ENCODE measurements around the gene FBXL7.

Gene FBXL7

DNA sequence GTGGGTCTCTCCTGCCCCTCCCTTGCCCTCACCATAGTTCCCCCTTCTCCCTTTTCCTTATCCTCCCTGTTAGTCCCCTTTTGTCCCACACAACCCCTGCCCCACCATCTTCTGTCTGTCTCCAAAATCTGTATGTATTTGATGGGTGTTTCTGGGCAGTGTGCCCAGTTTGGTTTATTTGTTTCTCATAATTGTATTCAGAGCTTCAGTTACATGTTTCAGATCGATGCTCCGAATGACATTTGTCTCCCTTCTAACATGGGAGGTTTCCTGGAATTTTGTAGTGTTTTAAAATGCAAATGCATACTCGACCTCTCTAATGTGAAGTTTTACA is 22.2 kb downstream of the FBXL7 start:
- H3K27ac ChIP-seq (ENCODE audit: low read depth, low read length): no peak overlapping the region
- H3K36me3 ChIP-seq (ENCODE audit: control insufficient read depth, low read length): no peaks in the 10 kb centered on the region
- TF ChIP-seq, protein P1, sequence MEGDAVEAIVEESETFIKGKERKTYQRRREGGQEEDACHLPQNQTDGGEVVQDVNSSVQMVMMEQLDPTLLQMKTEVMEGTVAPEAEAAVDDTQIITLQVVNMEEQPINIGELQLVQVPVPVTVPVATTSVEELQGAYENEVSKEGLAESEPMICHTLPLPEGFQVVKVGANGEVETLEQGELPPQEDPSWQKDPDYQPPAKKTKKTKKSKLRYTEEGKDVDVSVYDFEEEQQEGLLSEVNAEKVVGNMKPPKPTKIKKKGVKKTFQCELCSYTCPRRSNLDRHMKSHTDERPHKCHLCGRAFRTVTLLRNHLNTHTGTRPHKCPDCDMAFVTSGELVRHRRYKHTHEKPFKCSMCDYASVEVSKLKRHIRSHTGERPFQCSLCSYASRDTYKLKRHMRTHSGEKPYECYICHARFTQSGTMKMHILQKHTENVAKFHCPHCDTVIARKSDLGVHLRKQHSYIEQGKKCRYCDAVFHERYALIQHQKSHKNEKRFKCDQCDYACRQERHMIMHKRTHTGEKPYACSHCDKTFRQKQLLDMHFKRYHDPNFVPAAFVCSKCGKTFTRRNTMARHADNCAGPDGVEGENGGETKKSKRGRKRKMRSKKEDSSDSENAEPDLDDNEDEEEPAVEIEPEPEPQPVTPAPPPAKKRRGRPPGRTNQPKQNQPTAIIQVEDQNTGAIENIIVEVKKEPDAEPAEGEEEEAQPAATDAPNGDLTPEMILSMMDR (IDR thresholded peaks at IDR 0.05; ENCODE audit: low read depth, low read length, poor library complexity, severe bottlenecking): no peak
- TF ChIP-seq EZH2phosphoT487 (IDR thresholded peaks at IDR 0.05; ENCODE audit: borderline replicate concordance, low read length): no peak
- H3F3A ChIP-seq (ENCODE audit: control insufficient read depth, insufficient read depth): no peaks in the 10 kb centered on the region
- no peak overlapping the region for H3K4me3 ChIP-seq (ENCODE audit: low read length)
- H3K4me1 ChIP-seq (ENCODE audit: control insufficient read depth, low read length): no peaks in the 10 kb centered on the region
- H3K27me3 ChIP-seq (ENCODE audit: control insufficient read depth, low read length): no peaks in the 10 kb centered on the region
- H3K9me3 ChIP-seq (ENCODE audit: control insufficient read depth, insufficient read depth, low read length): no peaks in the 10 kb centered on the region; the same call in 1 of the 2 replicates
- no peaks in the 10 kb centered on the region for H3K79me2 ChIP-seq (ENCODE audit: control insufficient read depth, low read length)
- H3K4me2 ChIP-seq (ENCODE audit: low read length): no peak overlapping the region
- H3K9me2 ChIP-seq (replicated peaks; ENCODE audit: control insufficient read depth, low read length): no peaks in the 10 kb centered on the region
- H4K20me1 ChIP-seq (ENCODE audit: control insufficient read depth, insufficient read depth, low read depth, low read length): no peaks in the 10 kb centered on the region

DNA sequence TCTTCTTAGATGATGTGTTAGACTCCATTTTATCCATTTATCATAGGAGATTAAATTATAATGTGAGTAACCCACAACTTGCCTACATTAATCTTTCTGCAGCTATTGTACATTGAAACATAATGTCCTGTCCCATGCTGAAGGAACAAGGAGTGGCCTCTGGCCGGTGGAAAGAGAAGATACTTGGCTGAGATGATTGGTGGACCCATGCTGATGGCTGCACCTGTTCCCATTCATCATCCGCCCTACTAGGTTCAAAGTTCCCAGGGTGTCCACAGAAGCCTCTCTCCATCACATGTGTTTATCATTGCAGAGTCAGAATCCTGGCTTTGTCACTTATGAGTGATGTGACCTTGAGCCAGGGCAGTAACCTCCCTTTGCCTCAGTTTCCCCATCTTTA is 24.7 kb downstream of the FBXL7 start:
- H3K4me2 ChIP-seq (ENCODE audit: low read length): no peak overlapping the region
- H3F3A ChIP-seq (ENCODE audit: control insufficient read depth, insufficient read depth): no peaks in the 10 kb centered on the region
- H3K27me3 ChIP-seq (ENCODE audit: control insufficient read depth, low read length): no peaks in the 10 kb centered on the region
- no peaks in the 10 kb centered on the region; the same call in 1 of the 2 replicates for H3K9me3 ChIP-seq (ENCODE audit: control insufficient read depth, insufficient read depth, low read length)
- no peaks in the 10 kb centered on the region for H3K9me2 ChIP-seq (replicated peaks; ENCODE audit: control insufficient read depth, low read length)
- H3K4me1 ChIP-seq (ENCODE audit: control insufficient read depth, low read length): no peaks in the 10 kb centered on the region
- no peak overlapping the region for H3K27ac ChIP-seq (ENCODE audit: low read depth, low read length)
- no peaks in the 10 kb centered on the region for H3K36me3 ChIP-seq (ENCODE audit: control insufficient read depth, low read length)
- TF ChIP-seq, protein P1 (IDR thresholded peaks at IDR 0.05; ENCODE audit: low read depth, low read length, poor library complexity, severe bottlenecking): no peak
- TF ChIP-seq EZH2phosphoT487 (IDR thresholded peaks at IDR 0.05; ENCODE audit: borderline replicate concordance, low read length): no peak
- no peaks in the 10 kb centered on the region for H4K20me1 ChIP-seq (ENCODE audit: control insufficient read depth, insufficient read depth, low read depth, low read length)
- H3K79me2 ChIP-seq (ENCODE audit: control insufficient read depth, low read length): no peaks in the 10 kb centered on the region
- H3K4me3 ChIP-seq (ENCODE audit: low read length): no peak overlapping the region

DNA sequence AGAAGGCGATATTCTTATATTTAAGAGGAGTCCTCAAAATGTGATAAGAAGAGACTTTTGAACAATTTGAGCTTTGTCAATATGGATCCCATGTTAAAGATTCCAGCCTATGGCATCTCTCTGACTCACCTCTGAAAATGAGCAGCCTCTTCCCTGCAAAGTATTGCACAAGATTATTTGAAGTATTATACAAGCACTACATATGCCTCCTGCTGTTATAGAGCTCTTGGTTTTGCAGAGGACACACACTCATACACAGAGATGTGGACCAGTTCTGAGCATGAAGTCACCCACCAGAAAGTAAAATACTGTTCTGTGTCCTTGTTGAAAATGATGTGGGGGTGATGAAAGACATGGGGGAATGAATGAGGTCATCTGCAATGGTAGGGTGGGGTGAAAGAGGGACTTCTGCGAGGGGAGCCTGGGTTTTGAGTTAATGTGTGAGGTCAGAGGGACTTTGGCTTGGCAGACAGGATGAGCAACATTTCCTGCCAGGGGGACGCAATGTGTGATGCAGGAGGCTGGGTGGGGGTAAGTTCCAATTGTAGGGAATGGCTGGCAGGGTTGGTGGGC is 25.8 kb downstream of the FBXL7 start:
- H3K27me3 ChIP-seq (ENCODE audit: control insufficient read depth, low read length): no peaks in the 10 kb centered on the region

GRCh38 chr5:15526413-15526812 is 26.4 kb downstream of the FBXL7 start:
- H4K20me1 ChIP-seq (ENCODE audit: control insufficient read depth, insufficient read depth, low read depth, low read length): no peaks in the 10 kb centered on the region
- no peaks in the 10 kb centered on the region for H3K4me1 ChIP-seq (ENCODE audit: control insufficient read depth, low read length)
- TF ChIP-seq, protein P1 (IDR thresholded peaks at IDR 0.05; ENCODE audit: low read depth, low read length, poor library complexity, severe bottlenecking): no peak
- no peak for TF ChIP-seq EZH2phosphoT487 (IDR thresholded peaks at IDR 0.05; ENCODE audit: borderline replicate concordance, low read length)
- no peak overlapping the region for H3K4me3 ChIP-seq (ENCODE audit: low read length)
- H3K27me3 ChIP-seq (ENCODE audit: control insufficient read depth, low read length): no peaks in the 10 kb centered on the region
- no peaks in the 10 kb centered on the region for H3K79me2 ChIP-seq (ENCODE audit: control insufficient read depth, low read length)
- H3K36me3 ChIP-seq (ENCODE audit: control insufficient read depth, low read length): no peaks in the 10 kb centered on the region
- no peaks in the 10 kb centered on the region; the same call in 1 of the 2 replicates for H3K9me3 ChIP-seq (ENCODE audit: control insufficient read depth, insufficient read depth, low read length)
- no peaks in the 10 kb centered on the region for H3K9me2 ChIP-seq (replicated peaks; ENCODE audit: control insufficient read depth, low read length)
- no peaks in the 10 kb centered on the region for H3F3A ChIP-seq (ENCODE audit: control insufficient read depth, insufficient read depth)
- H3K27ac ChIP-seq (ENCODE audit: low read depth, low read length): no peak overlapping the region
- H3K4me2 ChIP-seq (ENCODE audit: low read length): no peak overlapping the region

More for the DNA sequence above, 25.8 kb downstream of the FBXL7 start:
- no peak overlapping the region for H3K4me3 ChIP-seq (ENCODE audit: low read length)
- H3K4me2 ChIP-seq (ENCODE audit: low read length): no peak overlapping the region
- H3F3A ChIP-seq (ENCODE audit: control insufficient read depth, insufficient read depth): no peaks in the 10 kb centered on the region
- H3K36me3 ChIP-seq (ENCODE audit: control insufficient read depth, low read length): no peaks in the 10 kb centered on the region
- H3K9me2 ChIP-seq (replicated peaks; ENCODE audit: control insufficient read depth, low read length): no peaks in the 10 kb centered on the region
- no peak overlapping the region for H3K27ac ChIP-seq (ENCODE audit: low read depth, low read length)
- no peaks in the 10 kb centered on the region for H3K4me1 ChIP-seq (ENCODE audit: control insufficient read depth, low read length)
- no peaks in the 10 kb centered on the region; the same call in 1 of the 2 replicates for H3K9me3 ChIP-seq (ENCODE audit: control insufficient read depth, insufficient read depth, low read length)
- no peak for TF ChIP-seq EZH2phosphoT487 (IDR thresholded peaks at IDR 0.05; ENCODE audit: borderline replicate concordance, low read length)
- no peaks in the 10 kb centered on the region for H3K79me2 ChIP-seq (ENCODE audit: control insufficient read depth, low read length)
- no peaks in the 10 kb centered on the region for H4K20me1 ChIP-seq (ENCODE audit: control insufficient read depth, insufficient read depth, low read depth, low read length)
